Vein endothelial cell (primary cell): ENCODE measurements around the gene TINCR. TPM values are rescaled to one million over a fixed set of nuclear protein-coding genes. Genes with fewer than 3 reads are reported as not detected.

Source experiments
- small RNA-seq: library from RNA; depleted of rRNA; stranded (forward); fragments of <200 nt; gene quantifications from one replicate; pipeline ENCODE3, GENCODE V24; 2012
- total RNA-seq: library from RNA; depleted of rRNA; stranded (reverse); fragments of >200 nt; gene quantifications from 2 replicates; pipeline ENCODE4 v1.2.3, GENCODE V29; 2012

Gene TINCR
- total RNA-seq: 0.29 TPM in 1 of 2 replicates, not detected in the other

DNA sequence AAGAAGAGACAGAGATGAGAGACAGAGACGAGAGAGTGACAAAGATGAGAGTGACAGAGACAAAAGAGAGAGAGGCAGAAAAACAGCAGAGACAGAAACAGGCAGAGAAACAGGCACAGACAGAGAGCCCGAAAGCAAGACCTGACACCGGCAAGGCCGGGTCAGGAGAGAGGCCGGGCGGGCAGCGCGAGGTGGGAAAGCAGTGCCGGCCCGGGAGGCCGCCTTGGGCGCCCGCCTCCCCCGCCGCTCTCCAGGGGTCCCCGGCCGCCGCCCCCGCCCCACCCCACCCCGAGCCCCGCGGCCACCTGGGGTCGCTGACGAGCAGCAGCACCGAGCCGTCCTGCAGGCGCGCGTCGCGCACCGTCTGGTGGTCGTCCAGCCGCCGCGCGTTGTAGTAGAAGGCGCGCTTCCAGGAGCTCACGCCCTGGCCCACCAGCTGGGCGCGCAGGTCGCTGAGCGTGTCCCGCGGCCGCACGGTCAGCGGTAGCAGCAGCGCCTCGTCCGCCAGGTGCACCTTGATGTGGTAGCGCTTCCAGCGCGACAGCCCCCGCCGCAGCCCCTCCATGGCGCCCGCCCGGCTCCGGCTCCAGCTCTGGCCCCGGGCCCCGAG, at the start of gene TINCR:
TINCR (minus strand) TSS at position 594 of the 610 bp plus-strand sequence.

Small RNAs within 50 kb of the gene (small RNA-seq; reads per million reads assigned to genes)
- gene SNRPEP4: 0.16 reads per million

Other genes starting within 250 kb of the TINCR start
- gene PTPRS, start 227.1 kb downstream of the TINCR start, total RNA-seq: 28.8 and 58.5 TPM in 2 replicates
- not detected in 2 replicates for gene ZNRF4, start 112.5 kb downstream of the TINCR start, total RNA-seq
- gene SAFB2, start 54.8 kb upstream of the TINCR start, total RNA-seq: 32.0 and 48.5 TPM in 2 replicates
- gene SAFB, start 55.1 kb upstream of the TINCR start, total RNA-seq: 45.4 and 51.1 TPM in 2 replicates
- 26.4 and 31.4 TPM in 2 replicates for gene MICOS13, start 112.6 kb upstream of the TINCR start, total RNA-seq
- gene HSD11B1L, start 113.1 kb upstream of the TINCR start, total RNA-seq: 6.6 and 12.1 TPM in 2 replicates
- gene RPL36, start 122.3 kb upstream of the TINCR start, total RNA-seq: 286 and 384 TPM in 2 replicates
- gene LONP1, start 152.2 kb upstream of the TINCR start, total RNA-seq: 67.2 and 71.9 TPM in 2 replicates
- gene CATSPERD, start 152.7 kb upstream of the TINCR start, total RNA-seq: not detected in 2 replicates
- gene PRR22, start 216.8 kb upstream of the TINCR start, total RNA-seq: 0.57 and 0.65 TPM in 2 replicates
- 32.0 and 37.2 TPM in 2 replicates for gene DUS3L, start 223.2 kb upstream of the TINCR start, total RNA-seq
- gene NRTN, start 237.1 kb upstream of the TINCR start, total RNA-seq: not detected in 2 replicates